OCI-LY1 (cell line): ENCODE data around the gene AK5.

Experiments used
- CTCF ChIP-seq: fragments of 200-600 bp; sonication (generic), shearing (Covaris generic); IDR thresholded peaks from 2 replicates; pipeline ENCODE4 v1.5.1; 2017; ENCODE audit warnings: mild to moderate bottlenecking, antibody characterized with exemption, low read length, moderate library complexity, mixed read lengths
- EZH2 ChIP-seq: fragments of 200-600 bp; sonication (generic), shearing (Covaris generic); IDR thresholded peaks from 2 replicates; pipeline ENCODE4 v1.8.0; 2017; ENCODE audit warnings: borderline replicate concordance, mixed run types, mild to moderate bottlenecking, antibody characterized with exemption, low read length, moderate library complexity, mixed read lengths

- no peak for TF ChIP-seq CTCF
- no peak for TF ChIP-seq EZH2
Measured at GRCh38 chr1:77378723-77379535, 97.1 kb downstream of the AK5 start.
